SK-N-SH (cell line): ENCODE measurements around the gene TMEM26. TPM values are rescaled to one million over a fixed set of nuclear protein-coding genes. Genes with fewer than 3 reads are reported as not detected.

Experiments used
- CTCF ChIA-PET: fragments of 300-600, 350-600 bp; formaldehyde crosslinking; extraction: SDS; loops from one replicate; lab custom pipeline; 2021; lab: Yijun Ruan, JAX
- POLR2A ChIA-PET: fragments of 350-600 bp; sonication (Branson Sonifier 250); formaldehyde crosslinking; extraction: SDS; loops from one replicate; lab custom pipeline; 2020; ENCODE audit warnings: antibody characterized with exemption, inconsistent platforms; lab: Yijun Ruan, JAX
- DNase-seq: peaks from one replicate; pipeline ENCODE4 v3.0.0; 2012
- H2AFZ ChIP-seq: fragments of 200-600 bp; sonication (generic); 2 replicates; pipeline ENCODE4 v1.8.1; 2016; ENCODE audit warnings: antibody characterized with exemption, mild to moderate bottlenecking, low read depth
- H3F3A ChIP-seq: fragments of 200-600 bp; sonication (generic); replicated peaks from 2 replicates; pipeline ENCODE3; 2016; ENCODE audit warnings: antibody characterized with exemption, mild to moderate bottlenecking; ENCODE audit not compliant: insufficient read depth
- H3K27ac ChIP-seq, 2 experiments: fragments of 200-500 bp in 1 of 2; fragments of 200-600 bp in 1 of 2; sonication (Bioruptor generic) in 1 of 2; sonication (generic), shearing (Covaris generic) in 1 of 2; 2 replicates each; pipeline versions ENCODE4 v1.5.1 to v1.6.1; 2014 to 2016; ENCODE audit warnings: low read depth in 2 of 2, inconsistent platforms in 1 of 2, low read length in 1 of 2, mild to moderate bottlenecking in 1 of 2, mixed read lengths in 1 of 2
- H3K27me3 ChIP-seq: fragments of 200-600 bp; sonication (generic), shearing (Covaris generic); 2 replicates; pipeline ENCODE4 v1.6.1; 2016; ENCODE audit warnings: mixed run types; ENCODE audit not compliant: insufficient read depth
- H3K36me3 ChIP-seq, 2 experiments: fragments of 200-500 bp in 1 of 2; fragments of 200-600 bp in 1 of 2; sonication (Bioruptor generic) in 1 of 2; sonication (generic) in 1 of 2; replicated peaks in 1 of 2; 2 replicates each; pipeline versions ENCODE3 to v1.5.1; 2014 to 2016; ENCODE audit warnings: low read length in 1 of 2, mild to moderate bottlenecking in 1 of 2; ENCODE audit not compliant: insufficient read depth in 2 of 2, control insufficient read depth in 1 of 2
- H3K4me1 ChIP-seq, 2 experiments: fragments of 200-500 bp in 1 of 2; fragments of 200-600 bp in 1 of 2; sonication (Bioruptor generic) in 1 of 2; sonication (generic), shearing (Covaris generic) in 1 of 2; 2 replicates each; pipeline versions ENCODE4 v1.5.1 to v1.6.1; 2014 to 2016; ENCODE audit warnings: low read depth in 1 of 2, low read length in 1 of 2, mixed run types in 1 of 2; ENCODE audit not compliant: insufficient read depth in 2 of 2, control insufficient read depth in 1 of 2
- H3K4me2 ChIP-seq: fragments of 200-600 bp; sonication (generic), shearing (Covaris generic); 2 replicates; pipeline ENCODE4 v1.6.1; 2017; ENCODE audit warnings: mixed run types
- H3K4me3 ChIP-seq, 2 experiments: fragments of 200-500 bp in 1 of 2; fragments of 200-600 bp in 1 of 2; sonication (Bioruptor generic) in 1 of 2; sonication (generic), shearing (Covaris generic) in 1 of 2; 2 replicates each; pipeline versions ENCODE4 v1.5.1 to v1.8.1; 2014 to 2016; ENCODE audit warnings: low read depth in 2 of 2, inconsistent platforms in 1 of 2, low read length in 1 of 2, mild to moderate bottlenecking in 1 of 2, mixed read lengths in 1 of 2, moderate library complexity in 1 of 2
- H3K79me2 ChIP-seq: fragments of 200-600 bp; sonication (generic); 2 replicates; pipeline ENCODE4 v1.8.1; 2017; ENCODE audit warnings: mild to moderate bottlenecking; ENCODE audit not compliant: insufficient read depth
- H3K9ac ChIP-seq: fragments of 200-600 bp; sonication (generic); 2 replicates; pipeline ENCODE4 v1.6.1; 2017; ENCODE audit warnings: mixed run types
- H3K9me2 ChIP-seq: fragments of 200-600 bp; sonication (generic); 2 replicates; pipeline ENCODE4 v1.6.1; 2017; ENCODE audit warnings: mixed run types
- H3K9me3 ChIP-seq: fragments of 200-600 bp; sonication (generic); 2 replicates; pipeline ENCODE4 v1.6.1; 2017; ENCODE audit warnings: mixed run types, mild to moderate bottlenecking, moderate library complexity
- H4K20me1 ChIP-seq: fragments of 200-600 bp; sonication (generic); 2 replicates; pipeline ENCODE4 v1.6.1; 2017; ENCODE audit warnings: mild to moderate bottlenecking, mixed run types; ENCODE audit not compliant: insufficient read depth
- ELF1 ChIP-seq: IDR thresholded peaks from 2 replicates; pipeline ENCODE4 v1.4.0; 2012
- EP300 ChIP-seq, 2 experiments: IDR thresholded peaks; 2 replicates each; pipeline versions ENCODE4 v1.4.0 to v1.6.1; 2012; ENCODE audit warnings: borderline replicate concordance in 1 of 2, low read depth in 1 of 2, low read length in 1 of 2
- FOSL2 ChIP-seq: IDR thresholded peaks from 2 replicates; pipeline ENCODE4 v1.4.0; 2012; ENCODE audit warnings: low read depth, mild to moderate bottlenecking, moderate library complexity, borderline replicate concordance
- FOXM1 ChIP-seq: IDR thresholded peaks from 2 replicates; pipeline ENCODE4 v1.4.0; 2012; ENCODE audit warnings: low read depth, mild to moderate bottlenecking
- GATA2 ChIP-seq: sonication (generic); formaldehyde crosslinking; IDR thresholded peaks from 2 replicates; pipeline ENCODE4 v1.5.0; 2020; ENCODE audit warnings: mild to moderate bottlenecking, missing genetic modification reagents
- JUND ChIP-seq: IDR thresholded peaks from 2 replicates; pipeline ENCODE4 v1.4.0; 2012
- NFIC ChIP-seq: IDR thresholded peaks from 2 replicates; pipeline ENCODE4 v1.4.0; 2012; ENCODE audit warnings: borderline replicate concordance
- PBX3 ChIP-seq: IDR thresholded peaks from 2 replicates; pipeline ENCODE4; 2012
- SIN3A ChIP-seq: IDR thresholded peaks from 2 replicates; pipeline ENCODE4 v1.6.1; 2012; ENCODE audit warnings: low read depth, mild to moderate bottlenecking, low read length, moderate library complexity, borderline replicate concordance
- YY1 ChIP-seq: IDR thresholded peaks from 2 replicates; pipeline ENCODE4 v1.4.0; 2012; ENCODE audit warnings: low read depth, mild to moderate bottlenecking
- WGBS: methylation state at CpG from one replicate; pipeline ENCODE4 v1.1.6; 2017; ENCODE audit warnings: low lambda C conversion rate; 5-methylcytosine and 5-hydroxymethylcytosine counted together
- polyA plus RNA-seq, 3 experiments: library from polyadenylated mRNA; depleted of rRNA; stranded (reverse); fragments of >200 nt; gene quantifications; 2 replicates each; pipeline ENCODE4 v1.2.3, GENCODE V29; 2012
- TF ChIP-seq, protein P1 (sequence below): fragments of 200-600 bp; sonication (generic); IDR thresholded peaks from 2 replicates; pipeline ENCODE4 v1.6.1; 2017; ENCODE audit warnings: antibody characterized with exemption, mild to moderate bottlenecking, moderate library complexity
- TF ChIP-seq, protein P2 (sequence below): fragments of 150-350 bp; IDR thresholded peaks from 2 replicates; pipeline ENCODE4 v1.6.1; 2017; ENCODE audit warnings: antibody characterized with exemption, low read length, low read depth, borderline replicate concordance

TMEM26 gene
- polyA plus RNA-seq, 1 of the 3 experiments (the other 2 are of a cell fraction) = 0.05 TPM

DNA sequence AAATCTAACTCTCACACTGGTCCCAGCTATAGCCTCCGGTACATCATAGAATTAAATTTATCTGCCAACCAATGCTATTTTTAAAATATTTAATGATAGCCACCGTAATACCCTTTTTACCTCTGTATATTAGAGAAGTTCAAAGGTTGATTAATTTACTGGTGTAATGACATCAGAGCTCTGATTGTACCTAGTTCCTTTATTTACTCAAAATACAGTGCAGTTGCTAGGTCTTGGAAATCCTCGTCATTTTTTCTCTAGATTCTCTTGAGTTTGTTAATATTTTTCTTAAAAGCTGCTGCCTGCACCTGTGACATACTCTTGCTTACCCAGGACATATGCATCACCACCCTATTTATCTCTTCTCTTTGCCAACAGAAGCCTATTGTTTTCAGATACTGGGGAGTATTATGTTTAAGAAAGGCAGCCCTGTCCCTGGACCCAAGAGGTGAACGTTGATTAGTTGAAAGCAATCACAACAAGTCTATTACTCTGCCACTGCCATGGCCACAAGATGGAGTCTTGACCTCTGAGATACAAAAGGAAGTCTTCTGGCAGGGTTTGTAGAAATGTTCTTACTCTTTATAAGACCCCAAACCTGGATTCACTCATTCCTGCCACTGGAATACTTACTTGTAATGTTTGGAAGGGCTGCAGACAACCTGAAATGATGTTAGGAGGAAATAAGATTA, 25.6 kb upstream of the TMEM26 start:
- H3F3A ChIP-seq = peaks cover 7% of the 10 kb centered on the region
- H3K4me3 ChIP-seq = no peak overlapping the region
- ChIA-PET CTCF (interaction anchor here (0.6 to 1.6 kb wide), 4 partner anchors 10 to 1232 kb away, joined by 3 to 5 read pairs (median 4); no protein-coding TSS in a partner anchor), POLR2A (no interaction called here)
- no peaks in the 10 kb centered on the region for H3K36me3 ChIP-seq
- H2AFZ ChIP-seq = no peak overlapping the region
- no peaks in the 10 kb centered on the region for H3K27me3 ChIP-seq
- H3K79me2 ChIP-seq = no peaks in the 10 kb centered on the region
- H3K9me3 ChIP-seq = no peaks in the 10 kb centered on the region
- WGBS = 75% methylated on average over 4 of the region's 4 CpGs
- H4K20me1 ChIP-seq = no peaks in the 10 kb centered on the region
- H3K9me2 ChIP-seq = no peaks in the 10 kb centered on the region
- no peak overlapping the region for H3K27ac ChIP-seq
- H3K4me2 ChIP-seq = no peak overlapping the region
- peaks cover 0 to 10% of the 10 kb centered on the region in 2 experiments; a peak in 3 of 4 replicates for H3K4me1 ChIP-seq
- no peak for DNase-seq
- no peak overlapping the region for H3K9ac ChIP-seq
- TF ChIP-seq, protein P1, sequence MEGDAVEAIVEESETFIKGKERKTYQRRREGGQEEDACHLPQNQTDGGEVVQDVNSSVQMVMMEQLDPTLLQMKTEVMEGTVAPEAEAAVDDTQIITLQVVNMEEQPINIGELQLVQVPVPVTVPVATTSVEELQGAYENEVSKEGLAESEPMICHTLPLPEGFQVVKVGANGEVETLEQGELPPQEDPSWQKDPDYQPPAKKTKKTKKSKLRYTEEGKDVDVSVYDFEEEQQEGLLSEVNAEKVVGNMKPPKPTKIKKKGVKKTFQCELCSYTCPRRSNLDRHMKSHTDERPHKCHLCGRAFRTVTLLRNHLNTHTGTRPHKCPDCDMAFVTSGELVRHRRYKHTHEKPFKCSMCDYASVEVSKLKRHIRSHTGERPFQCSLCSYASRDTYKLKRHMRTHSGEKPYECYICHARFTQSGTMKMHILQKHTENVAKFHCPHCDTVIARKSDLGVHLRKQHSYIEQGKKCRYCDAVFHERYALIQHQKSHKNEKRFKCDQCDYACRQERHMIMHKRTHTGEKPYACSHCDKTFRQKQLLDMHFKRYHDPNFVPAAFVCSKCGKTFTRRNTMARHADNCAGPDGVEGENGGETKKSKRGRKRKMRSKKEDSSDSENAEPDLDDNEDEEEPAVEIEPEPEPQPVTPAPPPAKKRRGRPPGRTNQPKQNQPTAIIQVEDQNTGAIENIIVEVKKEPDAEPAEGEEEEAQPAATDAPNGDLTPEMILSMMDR = 0 out of 2 replicates have a peak, but pooled peaks have one; percentile 10
- TF ChIP-seq PBX3 = no peak

DNA sequence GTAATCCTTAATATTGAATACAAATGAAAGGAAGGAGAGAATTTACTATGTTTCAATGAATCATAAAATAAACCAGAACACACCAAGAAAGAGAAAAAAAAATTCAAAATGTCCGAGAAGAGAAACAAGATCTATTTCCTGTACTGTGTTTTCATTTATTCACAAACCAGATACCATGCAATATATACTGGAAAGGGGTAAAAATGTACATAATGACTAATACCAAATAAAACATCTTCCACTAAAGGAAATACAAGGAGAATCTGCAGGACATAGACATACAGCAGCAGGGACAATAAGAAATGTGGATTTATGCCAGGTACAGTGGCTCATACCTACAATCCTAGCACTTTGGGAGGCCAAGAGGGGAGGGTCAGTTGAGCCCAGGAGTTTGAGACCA, 24.3 kb upstream of the TMEM26 start:
- Histone ChIP-seq H3K27me3 (no peaks in the 10 kb centered on the region), H2AFZ (no peak overlapping the region; the same call in 1 of the 2 replicates), H3K9me2 (no peaks in the 10 kb centered on the region), H3K4me2 (no peak overlapping the region), H3K4me3 (no peak overlapping the region), H3K36me3 (no peaks in the 10 kb centered on the region), H3K9ac (no peak overlapping the region), H3K79me2 (no peaks in the 10 kb centered on the region), H3K27ac (no peak overlapping the region), H3K9me3 (no peaks in the 10 kb centered on the region), H3K4me1 (peaks cover 0 to 10% of the 10 kb centered on the region in 2 experiments; a peak in 3 of 4 replicates), H4K20me1 (no peaks in the 10 kb centered on the region), H3F3A (peaks cover 7% of the 10 kb centered on the region)
- ChIA-PET POLR2A (no interaction called here), CTCF (interaction anchor here (1.6 kb wide), 1 partner anchor 15 kb away, joined by 5 read pairs; no protein-coding TSS in a partner anchor)
- TF ChIP-seq NFIC (no peak), GATA2 (no peak), YY1 (no peak), JUND (no peak), EP300 (IDR thresholded peaks at IDR 0.05; ENCODE audit: borderline replicate concordance in 1 of 2, low read depth in 1 of 2, low read length in 1 of 2) (no peak), SIN3A (no peak), ELF1 (no peak), FOSL2 (no peak), FOXM1 (no peak)
- TF ChIP-seq, protein P2, sequence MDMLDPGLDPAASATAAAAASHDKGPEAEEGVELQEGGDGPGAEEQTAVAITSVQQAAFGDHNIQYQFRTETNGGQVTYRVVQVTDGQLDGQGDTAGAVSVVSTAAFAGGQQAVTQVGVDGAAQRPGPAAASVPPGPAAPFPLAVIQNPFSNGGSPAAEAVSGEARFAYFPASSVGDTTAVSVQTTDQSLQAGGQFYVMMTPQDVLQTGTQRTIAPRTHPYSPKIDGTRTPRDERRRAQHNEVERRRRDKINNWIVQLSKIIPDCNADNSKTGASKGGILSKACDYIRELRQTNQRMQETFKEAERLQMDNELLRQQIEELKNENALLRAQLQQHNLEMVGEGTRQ = no peak
- TF ChIP-seq, protein P1 = no peak
- WGBS = 74% methylated on average over 1 of the region's 1 CpG
- no peak for DNase-seq
